ENCODE data around the gene SULF2.
"Not testable (repeated sequence)": the region's sequence is repeated elsewhere in the genome, so short reads cannot be mapped to it uniquely, and the experiment has no call there.

- TF ChIP-seq CTCF (conservative IDR thresholded peaks at IDR 0.05 in 1 of 2, IDR thresholded peaks at IDR 0.05 in 1 of 2; ENCODE audit: extremely low read depth in 1 of 2, insufficient read depth in 1 of 2, low read depth in 1 of 2, low read length in 2 of 2); EZH2 (IDR thresholded peaks at IDR 0.05; ENCODE audit: borderline replicate concordance, low read length): not testable (repeated sequence)
Observed at GRCh38 chr20:47826716-47827115, 41.4 kb upstream of the SULF2 start.
